Fibroblast of the aortic adventitia (primary cell): ENCODE results near the gene ABHD5. TPM values are rescaled to one million over a fixed set of nuclear protein-coding genes. Genes with fewer than 3 reads are reported as not detected.
A peak's percentile ranks its signal among the peaks of the same experiment; 100 is the strongest.

Source experiments
- DNase-seq: peaks from one replicate; pipeline ENCODE4 v3.0.0-alpha.2; 2010; ENCODE audit warnings: low read depth
- H3K4me3 ChIP-seq: 2 replicates; pipeline ENCODE4 v1.5.1; 2011; ENCODE audit warnings: low read depth, mild to moderate bottlenecking, control low read depth, low read length, moderate library complexity
- CTCF ChIP-seq: IDR thresholded peaks from 2 replicates; pipeline ENCODE4 v1.5.1; 2011; ENCODE audit warnings: mild to moderate bottlenecking, low read length, control low read depth, inconsistent platforms; ENCODE audit not compliant: insufficient read depth
- total RNA-seq: library from RNA; depleted of rRNA; stranded (reverse); fragments of >200 nt; gene quantifications from 2 replicates; pipeline ENCODE4 v1.2.3, GENCODE V29; 2012; ENCODE audit warnings: low replicate concordance

Gene ABHD5
- total RNA-seq, 1 donor = 27.4 TPM

GRCh38 chr3:43769097-43769884, 78.6 kb downstream of the ABHD5 start:
- peak; percentile 95 for DNase-seq
- TF ChIP-seq CTCF = peak; percentile 88
- H3K4me3 ChIP-seq = peak overlapping the region; percentile 50

GRCh38 chr3:43769885-43770425, 79.2 kb downstream of the ABHD5 start:
- DNase-seq = no peak
- no peak for TF ChIP-seq CTCF
- H3K4me3 ChIP-seq = peak overlapping the region; percentile 50

GRCh38 chr3:43770426-43771103, 79.8 kb downstream of the ABHD5 start:
- no peak overlapping the region for H3K4me3 ChIP-seq
- DNase-seq = peak; percentile 51
- no peak for TF ChIP-seq CTCF

GRCh38 chr3:43771610-43772009, 80.9 kb downstream of the ABHD5 start:
- no peak for DNase-seq
- no peak for TF ChIP-seq CTCF

GRCh38 chr3:43773273-43774094, 82.7 kb downstream of the ABHD5 start:
- peak; percentile 50 for DNase-seq
- no peak for TF ChIP-seq CTCF
- no peak overlapping the region for H3K4me3 ChIP-seq

More at GRCh38 chr3:43771610-43772009, 80.9 kb downstream of the ABHD5 start:
- H3K4me3 ChIP-seq = no peak overlapping the region

GRCh38 chr3:43774799-43775198, 84.1 kb downstream of the ABHD5 start:
- no peak overlapping the region for H3K4me3 ChIP-seq

More at GRCh38 chr3:43774799-43775198, 84.1 kb downstream of the ABHD5 start:
- TF ChIP-seq CTCF = no peak
- no peak for DNase-seq
